ENCODE results near the gene GPLD1.
"Not testable (repeated sequence)": the region's sequence is repeated elsewhere in the genome, so short reads cannot be mapped to it uniquely, and the experiment has no call there.

GPLD1 gene

DNA sequence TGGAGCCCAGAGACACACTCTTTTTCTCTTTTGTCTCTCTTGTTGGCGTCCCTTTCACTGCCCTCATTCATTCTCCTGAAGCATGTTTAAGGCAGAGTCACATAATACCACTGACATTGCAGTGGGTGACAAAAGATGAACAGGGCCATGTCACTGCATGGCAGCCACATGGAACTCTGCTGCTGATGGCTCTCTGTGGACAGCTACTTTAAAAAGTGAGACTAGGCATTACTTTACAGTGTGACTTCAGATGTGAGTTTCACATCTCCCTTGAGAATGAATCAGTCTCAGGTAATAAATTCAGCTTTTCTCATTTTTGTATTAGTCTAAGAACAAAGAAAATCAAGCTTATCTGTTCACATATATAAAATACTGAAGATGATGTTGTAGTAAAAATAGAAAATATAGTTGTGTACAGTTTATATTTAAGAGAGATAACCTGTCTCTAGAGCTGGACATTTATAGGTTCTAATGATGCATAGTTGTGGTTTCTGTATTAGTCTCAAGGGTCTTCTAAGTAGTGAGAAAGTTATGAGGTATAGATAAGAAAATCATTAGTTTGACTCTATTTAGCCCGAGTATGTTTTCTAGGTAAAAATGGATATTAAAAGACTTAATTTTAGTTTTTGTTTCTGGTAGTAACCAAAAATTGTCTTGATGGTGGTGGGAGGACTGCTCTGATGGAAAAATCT lies 80.5 kb downstream of the GPLD1 start:
- no peak for DNase-seq

DNA sequence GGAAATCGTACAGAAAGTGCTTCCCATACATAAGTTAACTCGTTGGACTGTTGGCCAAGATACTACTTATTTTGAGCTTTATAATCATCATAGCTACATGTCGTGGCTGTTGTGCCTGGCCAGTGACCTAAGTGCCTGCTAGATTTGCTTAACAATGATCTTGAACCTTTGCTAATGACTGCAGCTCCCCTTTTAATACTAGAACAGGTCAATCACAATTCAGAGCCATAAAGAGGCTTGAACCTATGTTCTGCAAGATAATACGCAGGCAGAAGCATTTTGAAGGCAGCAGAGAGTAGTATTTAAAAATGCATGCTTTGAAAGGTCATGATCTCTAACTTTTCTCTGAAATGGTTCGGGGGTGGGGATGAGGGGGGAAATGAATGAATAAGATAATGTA lies 84.1 kb downstream of the GPLD1 start:
- DNase-seq = no peak

DNA sequence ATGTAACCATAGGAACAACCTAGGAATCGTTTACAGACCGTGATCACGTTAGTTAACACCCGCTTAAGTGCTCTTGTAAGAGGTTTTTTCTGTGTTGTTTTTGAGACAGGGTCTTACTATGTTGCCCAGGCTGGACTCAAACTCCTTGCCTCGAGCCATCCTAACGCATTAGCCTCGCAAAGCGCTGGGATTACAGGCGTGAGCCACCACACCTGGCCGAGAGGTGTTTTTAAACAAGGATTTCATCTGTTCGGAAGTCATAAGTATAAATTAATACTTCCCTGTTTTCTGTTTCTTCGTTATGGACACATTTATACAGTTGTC lies 85.9 kb downstream of the GPLD1 start:
- DNase-seq = no peak

DNA sequence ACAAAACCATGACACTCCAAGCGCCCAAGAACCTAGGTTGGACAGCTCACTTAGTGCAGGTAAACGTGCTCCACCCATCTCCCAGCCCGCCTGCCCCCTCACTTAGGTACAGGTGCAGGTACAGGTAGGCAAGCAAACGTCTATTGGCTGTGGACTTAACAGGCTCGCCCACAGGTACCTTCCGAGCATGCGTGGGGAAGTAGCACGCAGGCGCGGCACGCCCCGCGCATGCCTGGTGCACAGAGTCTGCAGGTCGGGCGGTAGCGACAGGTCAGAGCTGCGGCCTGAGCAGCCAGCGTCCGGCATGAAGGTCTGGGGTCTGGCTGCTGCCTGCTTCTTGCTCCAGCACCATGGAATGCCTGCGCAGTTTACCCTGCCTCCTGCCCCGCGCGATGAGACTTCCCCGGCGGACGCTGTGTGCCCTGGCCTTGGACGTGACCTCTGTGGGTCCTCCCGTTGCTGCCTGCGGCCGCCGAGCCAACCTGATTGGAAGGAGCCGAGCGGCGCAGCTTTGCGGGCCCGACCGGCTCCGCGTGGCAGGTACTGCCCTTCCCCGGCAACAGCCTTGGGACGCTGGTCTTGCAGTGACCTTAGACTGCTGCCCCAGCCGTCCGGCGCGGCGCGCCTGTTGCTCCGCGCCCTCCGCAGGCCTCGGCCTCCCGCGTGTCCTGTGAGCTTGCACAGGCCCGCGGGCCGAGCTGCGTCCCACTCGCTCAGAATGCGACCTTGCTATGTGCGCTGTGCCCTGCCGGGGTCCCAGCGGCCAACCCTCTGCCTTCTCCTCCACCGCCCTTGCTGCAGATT lies 86.5 kb downstream of the GPLD1 start, which contains the start of gene MRS2:
MRS2 (plus strand) TSS at position 240 of the 804 bp plus-strand sequence; CDS start at position 351, 111 bp downstream.
- peak; percentile 42 for DNase-seq

DNA sequence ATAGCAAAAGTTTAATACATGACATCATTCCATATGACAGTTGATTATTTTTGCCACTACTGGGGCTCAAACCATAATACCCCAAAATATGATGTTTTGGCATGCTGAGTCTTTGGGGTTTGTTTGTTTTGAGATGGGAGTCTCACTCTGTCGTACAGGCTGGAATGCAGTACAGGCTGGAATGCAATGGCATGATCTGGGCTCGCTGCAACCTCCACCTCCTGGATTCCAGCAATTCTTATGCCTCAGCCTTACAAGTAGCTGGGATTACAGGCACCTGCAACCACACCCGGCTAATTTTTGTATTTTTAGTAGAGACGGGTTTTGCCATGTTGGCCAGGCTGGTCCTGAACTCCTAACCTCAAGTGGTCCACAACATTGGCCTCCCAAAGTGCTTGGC lies 87.9 kb downstream of the GPLD1 start:
- DNase-seq = no peak

DNA sequence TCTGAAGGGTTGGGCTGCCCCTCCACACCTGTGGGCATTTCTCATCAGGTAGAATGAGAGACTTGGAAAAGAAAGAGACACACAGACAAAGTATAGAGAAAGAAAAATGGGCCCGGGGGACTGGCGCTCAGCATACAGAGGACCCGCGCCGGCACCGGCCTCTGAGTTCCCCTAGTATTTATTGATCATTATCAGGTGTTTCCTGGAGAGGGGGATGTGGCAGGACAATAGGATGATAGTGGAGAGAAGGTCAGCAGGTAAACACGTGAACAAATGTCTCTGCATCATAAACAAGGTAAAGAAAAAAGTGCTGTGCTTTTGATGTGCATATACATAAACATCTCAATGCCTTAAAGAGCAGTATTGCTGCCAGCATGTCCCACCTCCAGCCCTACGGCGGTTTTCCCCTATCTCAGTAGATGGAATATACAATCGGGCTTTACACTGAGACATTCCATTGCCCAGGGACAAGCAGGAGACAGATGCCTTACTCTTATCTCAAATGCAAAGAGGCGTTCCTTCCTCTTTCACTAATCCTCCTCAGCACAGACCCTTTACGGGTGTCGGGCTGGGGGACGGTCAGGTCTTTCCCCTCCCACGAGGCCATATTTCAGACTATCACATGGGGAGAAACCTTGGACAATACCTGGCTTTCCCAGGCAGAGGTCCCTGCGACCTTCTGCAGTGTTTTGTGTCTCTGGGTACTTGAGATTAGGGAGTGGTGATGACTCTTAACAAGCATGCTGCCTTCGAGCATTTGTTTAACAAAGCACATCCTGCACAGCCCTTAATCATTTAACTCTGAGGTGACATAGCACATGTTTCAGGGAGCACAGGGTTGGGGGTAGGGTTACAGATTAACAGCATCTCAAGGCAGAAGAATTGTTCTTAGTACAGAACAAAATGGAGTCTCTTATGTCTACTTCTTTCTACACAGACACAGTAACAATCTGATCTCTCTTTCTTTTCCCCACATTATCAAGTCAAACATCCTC lies 89.0 kb downstream of the GPLD1 start:
- DNase-seq = not testable (repeated sequence)

DNA sequence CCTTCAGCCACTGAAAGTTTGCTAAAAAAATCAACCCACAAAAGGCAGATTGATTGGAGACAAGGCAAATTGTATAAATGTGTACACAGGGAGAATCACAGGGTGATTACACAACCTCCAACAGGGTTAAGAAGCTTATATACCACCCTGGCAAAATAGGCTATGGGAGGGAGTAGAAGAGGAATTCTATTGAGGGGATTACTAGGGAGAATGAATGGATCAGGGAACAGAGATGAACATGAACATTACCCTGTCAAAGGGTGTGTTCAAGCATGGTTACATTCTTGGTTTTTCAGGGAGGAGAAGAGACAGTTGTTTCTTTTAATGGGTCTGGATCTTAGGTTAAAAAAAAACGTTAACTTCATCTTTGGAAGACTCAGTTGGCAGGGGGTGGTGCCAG lies 91.7 kb downstream of the GPLD1 start:
- DNase-seq = no peak

DNA sequence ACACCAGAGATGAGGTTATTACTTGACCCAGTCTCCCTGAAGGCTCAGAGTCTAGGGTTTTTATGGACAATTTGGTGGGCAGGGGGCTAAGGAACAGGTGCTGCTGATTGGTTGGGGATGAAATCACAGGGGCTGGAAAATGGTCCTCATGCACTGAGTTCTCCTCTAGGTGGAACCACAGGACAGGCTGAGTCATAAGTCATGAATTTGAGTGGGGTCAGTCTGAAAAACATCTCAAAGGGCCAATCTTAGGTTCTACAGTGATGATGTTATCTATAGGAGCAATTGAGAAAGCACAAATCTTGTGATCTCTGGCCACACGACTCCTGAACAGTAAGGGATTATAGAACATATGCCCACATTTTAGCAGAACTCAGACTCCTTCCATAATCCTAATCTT lies 92.6 kb downstream of the GPLD1 start:
- DNase-seq = no peak

DNA sequence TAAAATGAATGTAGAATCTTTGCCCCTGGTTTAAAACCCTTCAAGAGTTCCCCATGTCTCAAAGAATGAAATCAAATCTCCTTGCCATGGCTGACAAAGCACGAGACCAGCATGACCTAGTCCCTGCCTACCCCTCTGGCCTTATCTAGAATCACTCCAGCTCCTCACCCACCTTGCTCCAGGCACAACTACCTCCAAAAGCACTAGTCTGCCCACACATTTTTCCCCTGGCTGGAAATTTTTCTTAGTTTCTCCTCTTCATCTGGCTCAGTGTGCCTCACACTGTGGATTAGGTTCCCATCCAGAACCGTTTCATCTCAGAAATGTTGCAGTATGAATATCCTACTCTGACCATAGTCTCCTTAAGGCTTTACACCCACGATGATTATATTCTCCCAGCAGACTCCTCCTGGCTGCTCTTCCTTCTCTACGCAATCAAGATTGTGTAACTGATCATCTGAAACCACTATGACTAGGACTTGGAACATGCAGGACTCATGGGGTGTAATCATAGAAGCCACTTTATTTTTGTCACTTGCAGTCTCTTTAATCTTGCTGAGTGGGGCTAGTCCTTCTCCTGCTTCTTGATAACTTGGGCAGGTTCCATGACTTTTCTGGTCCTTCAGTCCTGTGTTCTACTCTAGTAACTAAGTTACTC lies 94.5 kb downstream of the GPLD1 start:
- no peak for DNase-seq

DNA sequence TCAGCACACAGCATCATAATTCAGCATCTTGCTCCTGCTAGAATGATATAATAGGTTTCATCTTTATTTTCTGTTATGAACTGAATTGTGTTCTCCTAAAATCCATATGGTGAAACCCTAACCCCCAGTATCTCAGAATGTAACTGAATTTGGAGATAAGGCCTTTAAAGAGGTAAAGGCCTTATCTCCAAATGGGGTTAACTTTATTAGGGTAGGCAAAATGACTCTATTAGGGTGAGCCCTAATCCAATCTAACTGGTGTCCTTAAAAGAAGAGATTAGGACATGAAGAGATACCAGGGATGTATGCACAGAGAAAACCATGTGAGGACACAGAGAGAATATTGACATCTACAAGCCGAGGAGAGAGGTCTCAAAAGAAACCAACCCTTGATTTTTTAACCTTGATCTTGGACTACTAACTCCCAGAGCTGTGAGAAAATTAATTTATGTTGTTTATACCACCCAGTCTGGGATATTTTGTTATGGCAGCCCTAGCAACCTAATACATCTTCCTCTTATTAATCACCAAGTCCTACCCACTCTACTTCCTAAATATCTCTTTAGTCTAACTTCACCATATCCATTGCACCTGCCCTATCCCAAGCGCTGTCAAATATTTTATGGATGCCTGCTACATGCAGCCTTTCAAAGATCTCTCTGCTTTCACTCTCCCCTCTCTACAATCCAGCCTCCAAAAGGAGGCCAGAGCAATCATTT lies 95.2 kb downstream of the GPLD1 start:
- DNase-seq = no peak

DNA sequence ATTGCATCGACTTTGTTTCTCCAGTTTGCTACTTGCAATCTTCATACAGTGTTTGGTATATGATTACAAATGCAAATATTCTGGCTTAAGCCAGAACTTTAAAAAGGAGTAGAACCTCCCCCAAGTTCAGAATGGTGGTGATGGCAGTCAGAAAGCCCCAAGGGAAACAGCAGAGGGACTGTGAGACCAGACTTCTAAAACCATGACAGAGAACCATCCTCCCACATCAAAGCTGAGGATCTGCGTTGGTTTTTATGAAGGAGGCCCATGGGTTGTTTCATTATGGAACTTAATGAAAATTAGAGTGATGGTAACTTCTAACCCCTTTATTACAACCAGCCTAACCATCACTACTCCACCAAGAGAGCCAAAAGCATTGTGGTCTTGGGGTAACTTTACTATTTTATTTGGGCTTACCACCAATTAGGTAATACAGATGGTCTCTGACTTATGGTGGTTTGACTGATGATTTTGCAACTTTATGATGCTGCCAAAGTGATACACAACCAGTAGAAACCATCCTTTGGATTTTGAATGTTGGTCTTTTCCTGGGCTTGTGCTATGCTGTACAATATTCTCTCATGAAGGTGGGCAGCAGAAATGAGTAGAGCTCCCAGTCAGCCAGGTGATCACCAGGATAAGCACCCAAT lies 97.5 kb downstream of the GPLD1 start:
- DNase-seq = no peak

DNA sequence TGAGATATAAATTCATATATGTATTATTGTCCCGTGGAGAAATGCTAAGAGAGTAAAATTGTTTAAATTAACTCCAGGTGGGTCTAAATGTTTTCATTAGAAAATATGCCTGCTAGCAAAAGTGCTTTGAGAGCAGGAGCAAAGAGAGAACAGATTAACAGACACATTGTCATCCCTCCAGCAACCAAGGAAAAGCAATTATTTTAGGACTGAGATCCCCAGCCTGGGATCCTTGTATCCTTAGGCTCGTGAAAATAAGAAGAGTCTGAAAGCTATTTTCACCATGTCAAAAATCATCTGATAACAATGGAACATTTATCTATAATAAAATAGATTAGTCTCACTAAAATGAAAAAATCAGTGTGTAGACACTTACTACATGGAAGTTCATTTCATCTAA lies 98.2 kb downstream of the GPLD1 start:
- no peak for DNase-seq

DNA sequence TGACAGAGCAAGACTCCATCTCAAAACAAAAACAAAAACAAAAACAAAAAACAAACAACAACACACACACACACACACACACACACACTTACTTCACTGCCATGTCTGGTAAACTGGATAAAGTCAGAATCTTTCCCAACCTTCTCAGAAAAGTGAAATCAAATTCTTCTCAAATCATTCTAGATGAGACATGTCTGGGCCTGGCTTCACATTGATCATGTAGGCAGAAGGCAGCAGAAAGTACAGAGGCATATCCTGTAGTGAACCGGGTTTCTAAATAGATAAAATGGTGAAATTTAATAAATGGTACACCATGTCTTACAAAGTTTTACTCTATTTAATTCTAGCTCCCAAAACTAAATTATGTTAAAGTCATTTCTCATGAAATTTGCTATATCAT lies 101.6 kb downstream of the GPLD1 start:
- no peak for DNase-seq

DNA sequence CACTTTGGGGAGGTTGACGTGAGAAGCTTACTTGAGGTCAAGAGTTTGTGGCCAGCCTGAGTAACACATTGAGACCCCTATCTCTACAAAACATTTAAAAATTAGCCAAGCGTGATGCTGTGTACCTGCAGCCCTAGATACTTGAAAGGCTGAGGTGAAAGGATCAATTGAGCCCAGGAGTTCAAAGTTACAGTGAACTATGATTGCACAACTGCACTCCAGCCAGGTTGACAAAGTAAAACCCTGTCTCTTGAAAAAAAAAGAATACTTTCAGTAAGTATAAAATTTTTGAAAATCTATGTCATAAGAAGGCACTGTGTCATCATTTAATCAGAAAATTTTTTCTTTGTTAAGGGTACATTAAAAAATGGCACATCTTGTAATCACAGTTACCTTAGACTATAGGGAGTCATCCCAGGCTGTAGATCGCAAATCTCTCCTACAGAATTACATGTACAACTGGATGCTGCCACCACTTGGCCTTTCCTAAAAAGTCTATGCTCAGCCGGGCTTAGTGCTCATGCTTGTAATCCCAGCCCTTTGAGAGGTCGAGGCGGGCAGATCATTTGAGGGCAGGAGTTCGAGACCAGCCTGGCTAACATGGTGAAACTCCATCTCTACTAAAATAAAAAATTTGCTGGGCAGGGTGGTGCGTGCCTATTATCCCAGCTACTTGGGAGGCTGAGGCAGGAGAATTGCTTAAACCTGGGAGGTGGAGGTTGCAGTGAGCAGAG lies 103.7 kb downstream of the GPLD1 start:
- no peak for DNase-seq

DNA sequence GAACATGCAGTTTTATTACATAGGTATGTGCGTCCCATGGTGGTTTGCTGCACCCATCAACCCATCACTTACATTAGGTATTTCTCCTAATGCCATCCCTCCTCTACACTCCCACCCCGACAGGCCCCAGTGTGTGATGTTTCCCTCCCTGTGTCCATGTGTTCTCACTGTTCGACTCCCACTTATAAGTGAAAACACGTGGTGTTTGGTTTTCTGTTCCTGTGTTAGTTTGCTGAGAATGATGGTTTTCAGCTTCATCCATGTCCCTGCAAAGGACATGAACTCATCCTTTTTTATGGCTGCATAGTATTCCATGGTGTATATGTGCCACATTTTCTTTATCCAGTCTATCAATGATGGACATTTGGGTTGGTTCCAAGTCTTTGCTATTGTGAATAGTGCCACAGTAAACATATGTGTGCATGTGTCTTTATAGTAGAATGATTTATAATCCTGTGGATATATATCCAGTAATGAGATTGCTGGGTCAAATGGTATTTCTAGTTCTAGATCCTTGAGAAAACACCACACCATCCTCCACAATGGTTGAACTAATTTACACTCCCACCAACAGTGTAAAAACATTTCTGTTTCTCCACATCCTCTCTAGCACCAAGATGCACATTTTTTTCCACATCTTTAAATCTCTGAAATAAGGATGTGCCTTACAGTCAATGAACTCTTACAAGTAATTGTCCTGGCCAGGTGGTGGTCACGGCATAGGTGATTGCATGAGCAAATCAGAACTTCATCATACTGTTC lies 104.8 kb downstream of the GPLD1 start:
- DNase-seq = not testable (repeated sequence)

DNA sequence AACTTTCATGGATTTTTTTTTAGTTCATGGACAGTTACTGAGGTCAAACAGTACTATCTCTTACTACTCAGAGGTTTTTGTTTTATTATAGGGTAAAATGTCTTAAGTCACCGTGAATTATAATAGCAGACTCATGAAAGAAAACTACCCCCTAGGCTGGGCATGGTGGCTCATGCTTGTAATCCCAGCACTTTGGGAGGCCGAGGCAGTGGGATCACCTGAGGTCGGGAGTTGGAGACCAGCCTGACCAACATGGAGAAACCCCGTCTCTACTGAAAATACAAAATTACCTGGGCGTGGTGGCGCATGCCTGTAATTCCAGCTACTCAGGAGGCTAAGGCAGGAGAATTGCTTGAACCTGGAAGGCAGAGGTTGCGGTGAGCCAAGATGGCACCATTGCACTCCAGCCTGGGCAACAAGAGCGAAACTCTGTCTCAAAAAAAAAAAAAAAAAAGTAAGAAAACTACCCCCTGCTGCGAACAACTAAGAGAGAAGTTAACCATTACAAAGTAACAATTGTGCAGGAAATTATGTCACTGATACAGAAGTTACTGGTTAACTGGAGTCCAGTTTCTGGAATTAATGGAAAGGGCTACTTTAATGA lies 106.4 kb downstream of the GPLD1 start:
- DNase-seq = not testable (repeated sequence)

DNA sequence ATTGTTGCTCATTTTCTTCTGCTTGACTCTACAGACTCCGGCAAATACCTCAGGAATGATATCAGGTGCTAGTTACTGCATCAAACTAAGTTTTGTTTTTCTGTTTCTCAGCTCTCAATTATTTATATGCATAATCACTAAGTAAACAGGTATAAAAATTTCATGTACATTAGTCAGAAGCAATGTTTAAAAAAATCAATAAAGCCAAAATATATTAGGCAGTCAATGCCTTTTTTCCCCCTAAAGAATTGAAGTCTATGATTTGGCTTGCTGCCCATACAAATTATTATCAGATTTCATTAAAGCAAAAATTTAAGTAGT lies 107.2 kb downstream of the GPLD1 start:
- no peak for DNase-seq

DNA sequence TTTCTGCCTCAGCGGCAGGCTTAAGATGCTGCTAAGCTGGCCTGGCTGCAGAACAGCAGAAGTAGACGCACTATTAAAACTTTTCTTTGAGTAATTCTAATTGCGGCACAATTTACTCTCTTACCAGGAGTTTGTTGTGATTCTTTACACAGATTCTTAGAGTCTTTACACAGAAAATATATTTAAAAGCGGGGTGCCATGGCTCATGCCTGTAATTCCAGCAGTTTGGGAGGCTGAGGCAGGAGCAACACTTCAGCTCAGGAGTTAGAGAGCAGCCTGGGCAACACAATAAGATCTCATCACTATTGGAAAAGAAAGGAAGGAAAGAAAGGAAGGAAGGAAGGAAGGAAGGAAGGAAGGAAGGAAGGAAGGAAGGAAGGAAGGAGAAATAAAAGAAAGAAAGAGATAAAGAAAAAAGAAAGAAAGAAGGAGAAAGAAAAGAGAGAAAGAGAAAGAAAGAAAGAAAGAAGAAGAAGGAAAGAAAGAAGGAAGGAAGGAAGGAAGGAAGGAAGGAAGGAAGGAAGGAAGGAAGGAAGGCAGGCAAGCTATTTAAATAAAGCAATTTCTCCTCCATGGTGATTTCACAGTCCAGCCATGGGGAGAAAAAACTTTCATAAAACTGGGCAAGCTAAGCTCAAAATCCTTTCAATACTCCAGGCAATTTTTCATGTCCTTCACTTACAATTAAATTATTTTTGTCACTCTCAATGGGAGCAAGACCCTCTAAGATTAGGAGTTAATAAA lies 107.7 kb downstream of the GPLD1 start:
- DNase-seq = no peak

Measured in NCI-H2107 (cell line).